Subcutaneous abdominal adipose tissue (tissue), 5 donors: Measurements from ENCODE around the gene ZSCAN25.
A peak's percentile ranks its signal among the peaks of the same experiment; 100 is the strongest.

Experiments used
- H3K27ac ChIP-seq: one replicate; pipeline ENCODE4 v1.7.0; 2013; ENCODE audit warnings: low read depth, mild to moderate bottlenecking, inconsistent platforms, low read length, moderate library complexity
- H3K27me3 ChIP-seq, 5 donors: one replicate each; pipeline ENCODE4 v1.7.0; 2013; ENCODE audit warnings: low read length in 5 of 5, inconsistent platforms in 1 of 5; ENCODE audit not compliant: control insufficient read depth in 5 of 5, insufficient read depth in 4 of 5
- H3K36me3 ChIP-seq, 5 donors: one replicate each; pipeline ENCODE4 v1.7.0; 2013; ENCODE audit warnings: low read length in 5 of 5; ENCODE audit not compliant: control insufficient read depth in 5 of 5, insufficient read depth in 5 of 5
- H3K4me1 ChIP-seq, 5 donors: one replicate each; pipeline ENCODE4 v1.7.0; 2013; ENCODE audit warnings: low read length in 5 of 5, mild to moderate bottlenecking in 3 of 5, moderate library complexity in 1 of 5; ENCODE audit not compliant: control insufficient read depth in 5 of 5, insufficient read depth in 5 of 5
- H3K4me3 ChIP-seq, 5 donors: one replicate each; pipeline ENCODE4 v1.7.0; 2013; ENCODE audit warnings: low read length in 5 of 5, low read depth in 1 of 5
- H3K9ac ChIP-seq, 5 donors: one replicate each; pipeline ENCODE4 v1.7.0; 2013; ENCODE audit warnings: low read length in 5 of 5, mild to moderate bottlenecking in 4 of 5, moderate library complexity in 3 of 5
- H3K9me3 ChIP-seq, 5 donors: one replicate each; pipeline ENCODE4 v1.7.0; 2013; ENCODE audit warnings: low read length in 5 of 5; ENCODE audit not compliant: control insufficient read depth in 5 of 5
- donor health status: healthy.
- donor health status: healthy.
- donor health status: healthy.
- donor health status: healthy.
- donor health status: healthy.

Gene ZSCAN25

GRCh38 chr7:99679400-99680191, 62.9 kb downstream of the ZSCAN25 start, which contains the start of gene CYP3A5:
Gene CYP3A5, minus strand, starts transcription at chr7:99679996. Its CDS starts 100 bp downstream, at chr7:99679896.
- peak within 1 kb of the TSS in 2 of 5 donors; percentile 1 to 3 for H3K9ac ChIP-seq
- H3K36me3 ChIP-seq: peaks cover 0 to 2% (median 0%) of the 10 kb centered on the region in 5 donors
- peaks cover 0 to 7% (median 0%) of the 10 kb centered on the region in 5 donors for H3K9me3 ChIP-seq
- peak within 1 kb of the TSS in 4 of 5 donors; percentile 38 to 57 (median 45) for H3K4me3 ChIP-seq
- peaks cover 0 to 14% (median 9%) of the 10 kb centered on the region in 5 donors for H3K4me1 ChIP-seq
- no peaks in the 10 kb centered on the region for H3K27me3 ChIP-seq
- peak within 1 kb of the TSS; percentile 5 for H3K27ac ChIP-seq
